ENCODE data around the gene CTDSP2.

CTDSP2 gene

GRCh38 chr12:57806677-57807076 lies 39.9 kb downstream of the CTDSP2 start:
- no peak for DNase-seq (ENCODE audit: low read depth)
- no peak overlapping the region for H3K4me3 ChIP-seq (ENCODE audit: control insufficient read depth, low read depth, low read length)
- TF ChIP-seq CTCF (conservative IDR thresholded peaks at IDR 0.05; ENCODE audit: control insufficient read depth, insufficient read depth, low read depth, low read length), result no peak

DNA sequence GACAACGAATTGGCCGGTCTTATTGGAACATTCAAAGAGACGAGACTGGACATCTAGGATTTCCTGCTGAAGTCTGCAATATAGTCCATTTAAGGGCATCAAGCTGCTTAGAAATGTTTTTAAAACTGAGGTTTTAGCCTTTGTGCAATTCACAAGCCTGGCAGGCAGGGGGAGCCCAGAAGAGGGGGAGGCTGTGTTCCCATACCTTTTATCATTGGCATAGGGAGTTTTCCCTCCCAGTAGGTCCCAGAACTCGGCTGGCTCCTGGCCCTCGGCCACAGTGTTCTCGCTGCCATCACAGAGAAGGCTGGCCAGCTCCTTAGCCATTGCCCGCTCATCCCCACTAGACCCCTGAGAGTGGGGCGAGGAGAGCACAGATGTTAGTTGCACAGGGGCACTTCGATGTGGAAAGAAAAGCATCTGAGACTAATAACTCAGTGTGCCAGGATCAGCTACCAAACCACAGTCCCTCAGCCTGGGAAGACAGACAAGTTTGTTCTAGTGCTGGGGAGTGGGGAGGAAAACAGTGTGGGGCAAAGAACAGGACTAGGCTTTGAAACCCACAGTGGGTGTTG lies 43.1 kb downstream of the CTDSP2 start:
- TF ChIP-seq CTCF (conservative IDR thresholded peaks at IDR 0.05; ENCODE audit: control insufficient read depth, insufficient read depth, low read depth, low read length), result peak; percentile 86
- H3K4me3 ChIP-seq (ENCODE audit: control insufficient read depth, low read depth, low read length), result no peak overlapping the region
- peak; percentile 51 for DNase-seq (ENCODE audit: low read depth)

- TF ChIP-seq CTCF (conservative IDR thresholded peaks at IDR 0.05; ENCODE audit: control insufficient read depth, insufficient read depth, low read depth, low read length), result no peak
- no peak overlapping the region for H3K4me3 ChIP-seq (ENCODE audit: control insufficient read depth, low read depth, low read length)
- DNase-seq (ENCODE audit: low read depth), result no peak
Observed at GRCh38 chr12:57802607-57803006, 43.9 kb downstream of the CTDSP2 start.

DNA sequence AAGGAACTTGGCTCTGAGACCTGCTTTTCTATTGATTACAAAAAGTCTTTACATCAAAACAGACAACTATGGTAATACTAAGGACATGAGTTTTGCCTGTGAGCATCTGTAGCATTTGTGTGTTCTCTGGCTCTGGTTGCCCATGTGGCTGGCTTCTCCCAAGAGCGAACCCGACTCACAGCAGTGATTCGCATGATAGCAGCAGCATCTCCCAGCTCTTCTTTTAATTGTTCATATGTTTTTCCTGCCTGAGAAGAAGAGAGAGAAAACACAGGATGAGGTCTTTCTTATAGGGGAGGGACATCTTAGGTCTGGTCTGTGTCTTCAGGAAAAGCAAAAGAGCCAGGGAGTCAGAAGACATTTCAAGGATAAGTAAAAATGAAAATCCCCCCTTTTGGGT lies 45.6 kb downstream of the CTDSP2 start:
- TF ChIP-seq CTCF (conservative IDR thresholded peaks at IDR 0.05; ENCODE audit: control insufficient read depth, insufficient read depth, low read depth, low read length), result no peak
- no peak overlapping the region for H3K4me3 ChIP-seq (ENCODE audit: control insufficient read depth, low read depth, low read length)
- no peak for DNase-seq (ENCODE audit: low read depth)

- no peak for DNase-seq (ENCODE audit: low read depth)
- H3K4me3 ChIP-seq (ENCODE audit: control insufficient read depth, low read depth, low read length), result no peak overlapping the region
Observed at GRCh38 chr12:57797933-57798332, 48.6 kb downstream of the CTDSP2 start.

DNA sequence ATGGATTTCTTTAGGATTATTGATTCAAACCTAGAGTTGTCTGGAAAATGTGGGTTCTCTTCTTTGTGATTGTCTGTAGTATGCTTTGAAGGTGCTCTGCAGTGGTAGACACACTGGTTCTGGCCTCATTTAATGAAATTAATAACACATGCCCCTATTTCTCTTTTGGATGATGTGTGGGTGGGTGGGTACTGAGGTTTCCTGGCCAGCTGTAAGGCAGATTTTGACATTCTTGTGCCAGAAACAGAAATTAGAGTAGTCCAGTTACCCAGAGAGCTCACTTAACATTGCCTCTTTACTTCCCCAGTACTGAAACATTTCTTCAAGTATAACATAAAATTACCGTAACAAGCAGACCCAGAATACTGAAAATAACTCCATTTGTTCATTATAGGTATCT lies 49.5 kb downstream of the CTDSP2 start:
- TF ChIP-seq CTCF (conservative IDR thresholded peaks at IDR 0.05; ENCODE audit: control insufficient read depth, insufficient read depth, low read depth, low read length), result no peak
- no peak for DNase-seq (ENCODE audit: low read depth)

More at GRCh38 chr12:57797933-57798332, 48.6 kb downstream of the CTDSP2 start:
- no peak for TF ChIP-seq CTCF (conservative IDR thresholded peaks at IDR 0.05; ENCODE audit: control insufficient read depth, insufficient read depth, low read depth, low read length)

GRCh38 chr12:57795354-57795753 lies 51.2 kb downstream of the CTDSP2 start:
- no peak overlapping the region for H3K4me3 ChIP-seq (ENCODE audit: control insufficient read depth, low read depth, low read length)
- no peak for DNase-seq (ENCODE audit: low read depth)
- no peak for TF ChIP-seq CTCF (conservative IDR thresholded peaks at IDR 0.05; ENCODE audit: control insufficient read depth, insufficient read depth, low read depth, low read length)

More for the DNA sequence above, 49.5 kb downstream of the CTDSP2 start:
- no peak overlapping the region for H3K4me3 ChIP-seq (ENCODE audit: control insufficient read depth, low read depth, low read length)
